HG02759 (cell line): ENCODE results near the gene CST9.
"Not testable (repeated sequence)": the region's sequence is repeated elsewhere in the genome, so short reads cannot be mapped to it uniquely, and the experiment has no call there.

Source experiments
- ATAC-seq: cut with Tn5 transposase; IDR thresholded peaks from one replicate; pipeline ENCODE4 v1.9.1; 2021; ENCODE audit warnings: mild to moderate bottlenecking, moderate library complexity; ENCODE audit not compliant: unreplicated experiment

CST9 gene

GRCh38 chr20:23637282-23638221 lies 31.8 kb upstream of the CST9 start, which contains the start of gene CST3:
CST3 (minus strand) TSS chr20:23637955; CDS start chr20:23637862, 93 bp downstream.
- ATAC-seq: peak; percentile 81

- ATAC-seq: no peak
Measured at GRCh38 chr20:23636908-23637281, 31.2 kb upstream of the CST9 start.

GRCh38 chr20:23636182-23636907 lies 30.6 kb upstream of the CST9 start:
- ATAC-seq: no peak

- ATAC-seq: not testable (repeated sequence)
Measured at GRCh38 chr20:23635768-23636090, 30.0 kb upstream of the CST9 start.

- ATAC-seq: no peak
Measured at GRCh38 chr20:23634985-23635767, 29.5 kb upstream of the CST9 start.

- no peak for ATAC-seq
Measured at GRCh38 chr20:23634044-23634801, 28.5 kb upstream of the CST9 start.

GRCh38 chr20:23632711-23633573 lies 27.2 kb upstream of the CST9 start:
- ATAC-seq: no peak

GRCh38 chr20:23631981-23632710 lies 26.4 kb upstream of the CST9 start:
- ATAC-seq: no peak

GRCh38 chr20:23631226-23631822 lies 25.6 kb upstream of the CST9 start:
- no peak for ATAC-seq

GRCh38 chr20:23630392-23630849 lies 24.7 kb upstream of the CST9 start:
- no peak for ATAC-seq

- no peak for ATAC-seq
Measured at GRCh38 chr20:23629542-23630391, 24.1 kb upstream of the CST9 start.

GRCh38 chr20:23629017-23629541 lies 23.4 kb upstream of the CST9 start:
- no peak for ATAC-seq

- no peak for ATAC-seq
Measured at GRCh38 chr20:23628402-23629016, 22.8 kb upstream of the CST9 start.

GRCh38 chr20:23627501-23627900 lies 21.8 kb upstream of the CST9 start:
- ATAC-seq: no peak

GRCh38 chr20:23626040-23626620 lies 20.4 kb upstream of the CST9 start:
- no peak for ATAC-seq

- no peak for ATAC-seq
Measured at GRCh38 chr20:23625236-23625964, 19.7 kb upstream of the CST9 start.
